HEK293T (cell line): ENCODE measurements around the gene EXOC3L2.

ENCODE experiments used
- CTCF ChIA-PET: fragments of 350-600 bp; formaldehyde crosslinking; extraction: SDS; loops from one replicate; lab custom pipeline; 2021; ENCODE audit warnings: antibody characterized with exemption, inconsistent platforms; lab: Yijun Ruan, JAX
- POLR2A ChIA-PET: fragments of 350-600 bp; formaldehyde crosslinking; extraction: SDS; loops from one replicate; lab custom pipeline; 2020; ENCODE audit warnings: antibody characterized with exemption, inconsistent platforms; lab: Yijun Ruan, JAX
- DNase-seq: peaks from one replicate; pipeline ENCODE4 v3.0.0; 2012; ENCODE audit warnings: mixed read lengths; ENCODE audit errors: extremely low spot score
- ARNT ChIP-seq: fragments of 450-650 bp; IDR thresholded peaks from 2 replicates; pipeline ENCODE4 v1.6.1; 2017; ENCODE audit warnings: mild to moderate bottlenecking
- BHLHE40 ChIP-seq: fragments of 450-650 bp; IDR thresholded peaks from 2 replicates; pipeline ENCODE4 v1.6.1; 2016; ENCODE audit warnings: mild to moderate bottlenecking, moderate library complexity, borderline replicate concordance
- CTBP1 ChIP-seq: fragments of 450-650 bp; IDR thresholded peaks from 2 replicates; pipeline ENCODE4 v1.6.1; 2016; ENCODE audit warnings: borderline replicate concordance
- ELF4 ChIP-seq: fragments of 450-650 bp; IDR thresholded peaks from 2 replicates; pipeline ENCODE4 v1.6.1; 2017; ENCODE audit warnings: antibody characterized with exemption
- FOXA1 ChIP-seq: fragments of 450-650 bp; IDR thresholded peaks from 2 replicates; pipeline ENCODE4 v1.6.1; 2016; ENCODE audit warnings: mild to moderate bottlenecking
- FOXK2 ChIP-seq: fragments of 450-650 bp; IDR thresholded peaks from 2 replicates; pipeline ENCODE4 v1.6.1; 2016; ENCODE audit warnings: mild to moderate bottlenecking
- FOXM1 ChIP-seq: fragments of 450-650 bp; IDR thresholded peaks from 2 replicates; pipeline ENCODE4 v1.6.1; 2017; ENCODE audit warnings: mild to moderate bottlenecking, borderline replicate concordance
- HDGF ChIP-seq: fragments of 450-650 bp; IDR thresholded peaks from 2 replicates; pipeline ENCODE4 v1.6.1; 2017; ENCODE audit warnings: antibody characterized with exemption, borderline replicate concordance
- L3MBTL2 ChIP-seq: fragments of 450-650 bp; conservative IDR thresholded peaks from 2 replicates; pipeline ENCODE4 v1.6.1; 2016; ENCODE audit warnings: mild to moderate bottlenecking
- LEF1 ChIP-seq: fragments of 450-650 bp; IDR thresholded peaks from 2 replicates; pipeline ENCODE4 v1.6.1; 2017; ENCODE audit warnings: mild to moderate bottlenecking, borderline replicate concordance
- NFRKB ChIP-seq: fragments of 450-650 bp; IDR thresholded peaks from 2 replicates; pipeline ENCODE4 v1.6.1; 2016; ENCODE audit warnings: mild to moderate bottlenecking, moderate library complexity
- PKNOX1 ChIP-seq: fragments of 450-650 bp; IDR thresholded peaks from 2 replicates; pipeline ENCODE4 v1.6.1; 2016
- SP1 ChIP-seq: fragments of 450-650 bp; IDR thresholded peaks from 2 replicates; pipeline ENCODE4 v1.6.1; 2017
- SUZ12 ChIP-seq: fragments of 450-650 bp; IDR thresholded peaks from 2 replicates; pipeline ENCODE4 v1.6.1; 2016; ENCODE audit warnings: mild to moderate bottlenecking
- TARDBP ChIP-seq: fragments of 450-650 bp; IDR thresholded peaks from 2 replicates; pipeline ENCODE4 v1.6.1; 2016
- ZNF384 ChIP-seq: fragments of 450-650 bp; IDR thresholded peaks from 2 replicates; pipeline ENCODE4 v1.6.1; 2016

Gene EXOC3L2

GRCh38 chr19:45173816-45174215, 71.4 kb downstream of the EXOC3L2 start:
- TF ChIP-seq ZNF384 (no peak), FOXK2 (no peak), TARDBP (no peak), ARNT (no peak), NFRKB (no peak), HDGF (no peak), FOXA1 (no peak), PKNOX1 (no peak), L3MBTL2 (no peak), CTBP1 (no peak), SP1 (no peak), ELF4 (no peak), LEF1 (no peak), FOXM1 (no peak), BHLHE40 (no peak), SUZ12 (no peak)
- ChIA-PET POLR2A (no interaction called here), CTCF (no interaction called here)
- no peak for DNase-seq

GRCh38 chr19:45172611-45173208, 72.5 kb downstream of the EXOC3L2 start:
- POLR2A ChIA-PET: interaction anchor here (0.7 kb wide), 1 partner anchor 134 kb away, joined by 3 read pairs; no protein-coding TSS in a partner anchor
- CTCF ChIA-PET: no interaction called here
- no peak for TF ChIP-seq NFRKB
- no peak for TF ChIP-seq ARNT
- no peak for TF ChIP-seq FOXA1
- TF ChIP-seq FOXK2: no peak
- no peak for TF ChIP-seq SP1
- TF ChIP-seq FOXM1: no peak
- no peak for TF ChIP-seq LEF1
- TF ChIP-seq HDGF: no peak
- TF ChIP-seq SUZ12: no peak
- TF ChIP-seq PKNOX1: no peak
- no peak for TF ChIP-seq TARDBP
- no peak for TF ChIP-seq ZNF384
- no peak for TF ChIP-seq ELF4
- TF ChIP-seq CTBP1: no peak
- TF ChIP-seq BHLHE40: no peak
- no peak for TF ChIP-seq L3MBTL2
- no peak for DNase-seq

GRCh38 chr19:45172173-45172572, 73.0 kb downstream of the EXOC3L2 start:
- CTCF ChIA-PET: no interaction called here
- TF ChIP-seq ZNF384: no peak
- no peak for DNase-seq
- POLR2A ChIA-PET: no interaction called here

- POLR2A ChIA-PET: no interaction called here
- CTCF ChIA-PET: no interaction called here
- TF ChIP-seq FOXM1: no peak
- no peak for TF ChIP-seq ZNF384
- TF ChIP-seq FOXA1: no peak
- TF ChIP-seq ELF4: no peak
- TF ChIP-seq FOXK2: no peak
- no peak for TF ChIP-seq ARNT
- no peak for TF ChIP-seq TARDBP
- TF ChIP-seq PKNOX1: no peak
- TF ChIP-seq L3MBTL2: no peak
- no peak for TF ChIP-seq NFRKB
- no peak for TF ChIP-seq LEF1
- no peak for TF ChIP-seq SP1
- TF ChIP-seq BHLHE40: no peak
- TF ChIP-seq SUZ12: no peak
- no peak for TF ChIP-seq CTBP1
- DNase-seq: no peak
Measured at GRCh38 chr19:45171211-45171623, 74.0 kb downstream of the EXOC3L2 start.

GRCh38 chr19:45170146-45171106, 74.8 kb downstream of the EXOC3L2 start:
- CTCF ChIA-PET: no interaction called here
- POLR2A ChIA-PET: no interaction called here
- DNase-seq: no peak
- no peak for TF ChIP-seq FOXM1
- TF ChIP-seq ARNT: no peak
- TF ChIP-seq NFRKB: no peak
- TF ChIP-seq FOXA1: no peak
- TF ChIP-seq CTBP1: no peak
- TF ChIP-seq SP1: no peak
- TF ChIP-seq L3MBTL2: no peak
- TF ChIP-seq BHLHE40: no peak
- TF ChIP-seq ELF4: no peak
- no peak for TF ChIP-seq SUZ12
- TF ChIP-seq HDGF: no peak
